VCaP (cell line): ENCODE results near the gene SORT1.

Experiments used
- H3K27ac ChIP-seq: fragments of 450-650 bp; 2 replicates; pipeline ENCODE4 v1.5.1; 2017
- CTCF ChIP-seq: fragments of 450-650 bp; conservative IDR thresholded peaks from 2 replicates; pipeline ENCODE4 v1.5.1; 2017; ENCODE audit warnings: mild to moderate bottlenecking, moderate library complexity

SORT1 gene

GRCh38 chr1:109371341-109371739, 26.4 kb downstream of the SORT1 start:
- peak overlapping the region; percentile 52 for H3K27ac ChIP-seq
- TF ChIP-seq CTCF: no peak

- H3K27ac ChIP-seq: peak overlapping the region; percentile 52
- no peak for TF ChIP-seq CTCF
Observed at GRCh38 chr1:109370712-109371340, 26.9 kb downstream of the SORT1 start.

- no peak for TF ChIP-seq CTCF
- no peak overlapping the region for H3K27ac ChIP-seq
Observed at GRCh38 chr1:109369167-109369746, 28.5 kb downstream of the SORT1 start.

GRCh38 chr1:109368464-109368863, 29.3 kb downstream of the SORT1 start:
- no peak for TF ChIP-seq CTCF

GRCh38 chr1:109367626-109368025, 30.1 kb downstream of the SORT1 start:
- no peak overlapping the region for H3K27ac ChIP-seq
- no peak for TF ChIP-seq CTCF

More at GRCh38 chr1:109368464-109368863, 29.3 kb downstream of the SORT1 start:
- no peak overlapping the region for H3K27ac ChIP-seq

GRCh38 chr1:109365642-109366204, 32.0 kb downstream of the SORT1 start:
- H3K27ac ChIP-seq: no peak overlapping the region
- TF ChIP-seq CTCF: no peak

GRCh38 chr1:109361649-109362048, 36.1 kb downstream of the SORT1 start:
- no peak overlapping the region for H3K27ac ChIP-seq
- no peak for TF ChIP-seq CTCF
